OCI-LY7 (cell line): ENCODE results near the gene C17orf50. TPM values are rescaled to one million over a fixed set of nuclear protein-coding genes. Genes with fewer than 3 reads are reported as not detected.

Experiments
- BruUV-seq: library from RNA; stranded (reverse); fragments of 400-500 nt; replicated peaks from 2 replicates; lab custom pipeline; 2021; lab: Mats Ljungman, UMichigan
- CTCF ChIA-PET: fragments of 300-600 bp; sonication (Branson Sonifier 250); formaldehyde crosslinking; loops from one replicate; lab custom pipeline; 2022; ENCODE audit warnings: antibody characterized with exemption; ENCODE audit not compliant: unreplicated experiment; lab: Charles Lee
- POLR2A ChIA-PET: fragments of 300-600 bp; sonication (Branson Sonifier 250); formaldehyde crosslinking; loops from one replicate; lab custom pipeline; 2022; ENCODE audit warnings: antibody characterized with exemption; lab: Charles Lee
- DNase-seq: peaks from one replicate; pipeline ENCODE4 v3.0.0-alpha.2; 2015; ENCODE audit warnings: low spot score
- H2AFZ ChIP-seq: fragments of 200-600 bp; sonication (generic), shearing (Covaris generic); 2 replicates; pipeline ENCODE4 v1.6.1; 2014; ENCODE audit warnings: mild to moderate bottlenecking, antibody characterized with exemption, low read length, moderate library complexity
- H3K27ac ChIP-seq: fragments of 200-600 bp; sonication (generic); 2 replicates; pipeline ENCODE4 v1.5.1; 2014; ENCODE audit warnings: mixed run types, low read depth, mild to moderate bottlenecking, moderate library complexity, low read length, inconsistent platforms; ENCODE audit not compliant: poor library complexity, severe bottlenecking
- H3K36me3 ChIP-seq: fragments of 200-600 bp; sonication (generic); 2 replicates; pipeline ENCODE4 v1.6.1; 2014; ENCODE audit warnings: mild to moderate bottlenecking, antibody characterized with exemption, low read length, moderate library complexity, mixed read lengths; ENCODE audit not compliant: insufficient read depth
- H3K4me1 ChIP-seq: fragments of 200-600 bp; sonication (generic); 2 replicates; pipeline ENCODE4 v1.5.1; 2014; ENCODE audit warnings: mild to moderate bottlenecking, low read length; ENCODE audit not compliant: insufficient read depth, poor library complexity, severe bottlenecking
- H3K4me2 ChIP-seq: fragments of 200-600 bp; sonication (generic); 2 replicates; pipeline ENCODE4 v1.6.1; 2014; ENCODE audit warnings: mild to moderate bottlenecking, low read length
- H3K4me3 ChIP-seq: fragments of 200-600 bp; sonication (generic); 2 replicates; pipeline ENCODE4 v1.5.1; 2014; ENCODE audit warnings: mild to moderate bottlenecking, low read depth, low read length; ENCODE audit not compliant: poor library complexity, severe bottlenecking
- H3K79me2 ChIP-seq: fragments of 200-600 bp; sonication (generic); 2 replicates; pipeline ENCODE4 v1.6.1; 2016; ENCODE audit warnings: low read depth, mild to moderate bottlenecking, low read length, moderate library complexity, mixed read lengths; ENCODE audit not compliant: insufficient read depth
- H3K9me2 ChIP-seq: fragments of 200-600 bp; sonication (generic); 2 replicates; pipeline ENCODE4 v1.6.1; 2016; ENCODE audit warnings: mild to moderate bottlenecking, low read length, mixed read lengths; ENCODE audit not compliant: insufficient read depth
- H3K9me3 ChIP-seq: fragments of 200-600 bp; sonication (generic); 2 replicates; pipeline ENCODE4 v1.6.1; 2014; ENCODE audit warnings: mild to moderate bottlenecking, mixed run types, low read length, mixed read lengths
- H4K20me1 ChIP-seq: fragments of 200-600 bp; sonication (generic); 2 replicates; pipeline ENCODE4 v1.6.1; 2014; ENCODE audit warnings: mild to moderate bottlenecking, antibody characterized with exemption, low read length, moderate library complexity, mixed read lengths; ENCODE audit not compliant: insufficient read depth
- CTCF ChIP-seq: fragments of 200-600 bp; sonication (generic); conservative IDR thresholded peaks from 2 replicates; pipeline ENCODE4 v1.5.1; 2014; ENCODE audit warnings: mild to moderate bottlenecking, antibody characterized with exemption, low read length, moderate library complexity, mixed read lengths
- EZH2phosphoT487 ChIP-seq: fragments of 200-600 bp; sonication (generic); IDR thresholded peaks from 2 replicates; pipeline ENCODE4 v1.6.1; 2018; ENCODE audit warnings: low read depth, borderline replicate concordance, mild to moderate bottlenecking, mixed run types, antibody characterized with exemption, low read length, moderate library complexity, mixed read lengths
- intact Hi-C: fragments of 100-400 bp; cut with micrococcal nuclease; formaldehyde crosslinking; loops from one replicate; pipeline ENCODE4 v1.10.0; 2022; ENCODE audit not compliant: unreplicated experiment
- total RNA-seq, 2 experiments: library from RNA; depleted of rRNA in 1 of 2; stranded (reverse); fragments of >200 nt in 1 of 2; shearing (Covaris generic) in 1 of 2; gene quantifications; 2 replicates each; pipeline ENCODE4 v1.2.3, GENCODE V29; 2014 to 2022

The C17orf50 gene
- total RNA-seq, 2 experiments from 2014 or later, result not detected

- ChIA-PET POLR2A (no interaction called here), CTCF (no interaction called here)
- Histone ChIP-seq H3K27ac (no peak overlapping the region), H3K79me2 (no peaks in the 10 kb centered on the region), H3K4me2 (no peak overlapping the region), H3K9me2 (no peaks in the 10 kb centered on the region), H3K4me1 (peaks cover 24% of the 10 kb centered on the region), H2AFZ (no peak overlapping the region), H3K36me3 (peaks cover 47% of the 10 kb centered on the region), H3K9me3 (no peaks in the 10 kb centered on the region), H3K4me3 (no peak overlapping the region), H4K20me1 (no peaks in the 10 kb centered on the region)
- TF ChIP-seq CTCF, result no peak
- TF ChIP-seq EZH2phosphoT487, result no peak
- DNase-seq, result no peak
- BruUV-seq, result no TSS peak
- intact Hi-C loops, result no loop called here
These were observed 37.0 kb upstream of the C17orf50 start for GRCh38 chr17:35723735-35724134.

- H3K4me1 ChIP-seq, result peaks cover 24% of the 10 kb centered on the region
- no peak overlapping the region for H3K4me3 ChIP-seq
- H3K9me2 ChIP-seq, result no peaks in the 10 kb centered on the region
- no TSS peak for BruUV-seq
- H2AFZ ChIP-seq, result no peak overlapping the region
- H3K4me2 ChIP-seq, result no peak overlapping the region
- intact Hi-C loops, result no loop called here
- no peaks in the 10 kb centered on the region for H3K9me3 ChIP-seq
- ChIA-PET CTCF (no interaction called here), POLR2A (no interaction called here)
- H3K79me2 ChIP-seq, result no peaks in the 10 kb centered on the region
- no peak overlapping the region for H3K27ac ChIP-seq
- no peak for DNase-seq
- H3K36me3 ChIP-seq, result peaks cover 36% of the 10 kb centered on the region
- H4K20me1 ChIP-seq, result no peaks in the 10 kb centered on the region
- TF ChIP-seq CTCF (no peak), EZH2phosphoT487 (no peak)
These were observed 35.6 kb upstream of the C17orf50 start for GRCh38 chr17:35725058-35725457.

- H3K9me2 ChIP-seq, result no peaks in the 10 kb centered on the region
- H3K4me2 ChIP-seq, result no peak overlapping the region
- POLR2A ChIA-PET, result interaction anchor here (0.6 to 1.5 kb wide), 2 partner anchors 14 to 20 kb away, joined by 3 to 6 read pairs; no protein-coding TSS in a partner anchor
- intact Hi-C loops, result no loop called here
- DNase-seq, result no peak
- H3K4me3 ChIP-seq, result no peak overlapping the region
- H2AFZ ChIP-seq, result no peak overlapping the region
- H3K79me2 ChIP-seq, result no peaks in the 10 kb centered on the region
- no peak overlapping the region for H3K27ac ChIP-seq
- BruUV-seq, result no TSS peak
- TF ChIP-seq EZH2phosphoT487 (no peak), CTCF (no peak)
- H3K4me1 ChIP-seq, result peaks cover 24% of the 10 kb centered on the region
- CTCF ChIA-PET, result no interaction called here
- H3K36me3 ChIP-seq, result peaks cover 35% of the 10 kb centered on the region
- H3K9me3 ChIP-seq, result no peaks in the 10 kb centered on the region
- no peaks in the 10 kb centered on the region for H4K20me1 ChIP-seq
These were observed 34.9 kb upstream of the C17orf50 start for GRCh38 chr17:35725802-35726126.
